Activated T-helper 17 cell treated with anti-CD3 and anti-CD28 coated beads, Interleukin-2, amount 50 U/mL, for 72 hours (primary cell): ENCODE measurements around the gene PNLIPRP2. TPM values are rescaled to one million over a fixed set of nuclear protein-coding genes. Genes with fewer than 3 reads are reported as not detected.

Experiments used
- ATAC-seq: fragments of 150-1000 bp; cut with Tn5 transposase; replicated peaks from 2 replicates; pipeline ENCODE4 v1.10.0; 2021; ENCODE audit warnings: mild to moderate bottlenecking, moderate library complexity
- H3K27ac Mint-ChIP-seq: one replicate; pipeline ENCODE4 v1.8.0; 2022; ENCODE audit warnings: mixed read lengths
- H3K27me3 Mint-ChIP-seq: one replicate; pipeline ENCODE4 v1.8.0; 2022; ENCODE audit warnings: mixed read lengths
- H3K36me3 Mint-ChIP-seq: one replicate; pipeline ENCODE4 v1.8.0; 2022; ENCODE audit warnings: low read depth, mild to moderate bottlenecking, mixed read lengths
- H3K4me1 Mint-ChIP-seq: one replicate; pipeline ENCODE4 v1.8.0; 2022; ENCODE audit warnings: mixed read lengths
- H3K4me3 Mint-ChIP-seq: one replicate; pipeline ENCODE4 v1.8.0; 2022; ENCODE audit warnings: mild to moderate bottlenecking, mixed read lengths
- H3K9me3 Mint-ChIP-seq: one replicate; pipeline ENCODE4 v1.8.0; 2022; ENCODE audit warnings: mixed read lengths
- total RNA-seq, 2 donors: library from RNA; stranded (reverse); gene quantifications; one replicate each; pipeline ENCODE4 v1.2.3, GENCODE V29; 2022

PNLIPRP2 gene
- total RNA-seq, 2 donors from 2014 or later: not detected

DNA sequence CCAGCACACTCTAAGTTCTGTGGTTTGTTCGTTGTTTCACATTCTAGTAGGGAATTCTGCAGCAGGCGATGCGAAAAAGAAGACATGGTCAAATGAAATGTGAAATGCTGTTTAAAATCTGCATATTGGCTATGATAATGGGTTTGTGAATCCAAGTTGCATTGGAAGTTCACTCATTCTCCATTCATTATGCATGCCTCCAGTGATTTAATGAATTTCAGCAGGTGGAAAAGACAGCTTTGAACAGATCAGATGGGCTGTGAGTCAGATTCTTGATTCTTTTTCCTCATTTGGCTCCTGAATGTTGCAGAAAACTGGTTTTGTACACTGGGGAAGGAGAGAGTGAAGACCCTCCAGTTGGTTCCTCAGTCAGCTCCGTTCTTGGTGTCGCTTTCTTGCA, 52.1 kb downstream of the PNLIPRP2 start:
- ATAC-seq: no peak
- no peak overlapping the region for H3K27ac Mint-ChIP-seq
- no peaks in the 10 kb centered on the region for H3K36me3 Mint-ChIP-seq
- no peaks in the 10 kb centered on the region for H3K9me3 Mint-ChIP-seq
- H3K4me1 Mint-ChIP-seq: no peaks in the 10 kb centered on the region
- H3K4me3 Mint-ChIP-seq: no peak overlapping the region
- peaks cover 26% of the 10 kb centered on the region for H3K27me3 Mint-ChIP-seq

DNA sequence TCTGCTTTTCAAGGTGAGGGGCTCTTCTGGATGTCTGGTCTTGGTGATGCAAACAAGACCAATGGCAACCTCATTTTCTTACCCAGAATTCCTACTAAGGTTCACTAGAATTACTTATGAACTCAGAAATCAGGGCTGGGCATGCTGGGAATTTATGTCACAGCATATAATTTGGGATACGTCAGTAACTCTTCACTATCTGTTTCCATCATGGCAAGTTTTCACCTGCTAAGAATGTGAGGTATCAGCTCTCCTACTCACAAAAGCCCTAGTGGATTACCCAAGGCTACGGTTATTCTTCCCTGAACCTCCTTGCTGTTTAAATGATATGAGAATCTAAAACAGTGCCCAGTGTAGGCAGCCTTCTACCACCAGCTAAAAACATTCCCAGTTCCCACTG, 53.1 kb downstream of the PNLIPRP2 start:
- Mint-ChIP-seq H3K4me3 (no peak overlapping the region), H3K9me3 (no peaks in the 10 kb centered on the region), H3K36me3 (no peaks in the 10 kb centered on the region), H3K4me1 (no peaks in the 10 kb centered on the region), H3K27me3 (peaks cover 22% of the 10 kb centered on the region), H3K27ac (no peak overlapping the region)
- ATAC-seq: no peak

DNA sequence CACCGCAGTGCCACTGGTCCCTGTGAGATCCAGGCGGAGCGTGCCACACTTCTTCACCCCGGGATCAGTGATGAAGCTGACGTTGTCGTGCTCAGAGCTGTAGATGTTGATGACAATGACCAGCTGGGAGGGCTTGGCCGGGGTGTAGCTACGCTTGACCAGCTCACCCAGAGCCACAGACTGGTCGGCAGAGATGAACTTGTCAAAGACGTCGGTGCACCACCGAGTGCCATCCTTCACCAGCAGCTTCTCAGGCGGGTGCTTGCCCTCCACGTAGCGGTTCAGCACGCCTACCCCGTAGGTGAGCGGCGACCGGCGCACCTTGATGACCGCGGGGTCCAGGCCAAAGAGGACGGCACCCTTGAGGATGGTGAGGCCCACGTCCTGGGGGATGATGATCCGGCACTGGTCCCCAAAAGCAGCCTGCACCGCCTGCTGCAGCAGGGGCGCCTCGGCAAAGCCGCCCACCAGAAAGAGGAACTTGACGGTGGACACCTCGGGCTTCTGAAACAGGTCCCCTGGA, 54.2 kb downstream of the PNLIPRP2 start:
- Mint-ChIP-seq H3K4me3 (no peak overlapping the region), H3K27me3 (peaks cover 18% of the 10 kb centered on the region), H3K9me3 (no peaks in the 10 kb centered on the region), H3K4me1 (no peaks in the 10 kb centered on the region), H3K27ac (no peak overlapping the region), H3K36me3 (no peaks in the 10 kb centered on the region)
- ATAC-seq: no peak

DNA sequence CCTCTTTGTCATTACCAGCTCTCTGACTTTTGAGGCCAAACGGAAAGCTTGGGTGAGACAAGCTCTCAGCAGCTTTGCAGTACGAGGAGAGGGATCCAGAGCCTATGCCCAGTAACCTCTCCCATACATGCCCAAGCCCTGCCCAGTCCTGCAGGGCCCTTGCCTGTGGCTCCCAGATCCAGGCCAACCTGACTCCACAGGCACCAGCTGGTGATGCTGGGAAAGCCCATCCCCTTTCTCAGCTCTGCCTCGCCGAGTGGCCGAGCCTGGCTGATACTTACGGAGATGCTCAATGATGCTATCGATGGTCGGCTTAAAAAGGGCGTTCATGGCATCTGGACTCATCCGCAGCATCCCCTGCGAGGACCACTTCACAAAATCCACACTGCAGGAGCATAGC, 55.4 kb downstream of the PNLIPRP2 start:
- Mint-ChIP-seq H3K4me1 (no peaks in the 10 kb centered on the region), H3K4me3 (no peak overlapping the region), H3K27me3 (peaks cover 10% of the 10 kb centered on the region), H3K27ac (no peak overlapping the region), H3K36me3 (no peaks in the 10 kb centered on the region), H3K9me3 (no peaks in the 10 kb centered on the region)
- ATAC-seq: no peak

DNA sequence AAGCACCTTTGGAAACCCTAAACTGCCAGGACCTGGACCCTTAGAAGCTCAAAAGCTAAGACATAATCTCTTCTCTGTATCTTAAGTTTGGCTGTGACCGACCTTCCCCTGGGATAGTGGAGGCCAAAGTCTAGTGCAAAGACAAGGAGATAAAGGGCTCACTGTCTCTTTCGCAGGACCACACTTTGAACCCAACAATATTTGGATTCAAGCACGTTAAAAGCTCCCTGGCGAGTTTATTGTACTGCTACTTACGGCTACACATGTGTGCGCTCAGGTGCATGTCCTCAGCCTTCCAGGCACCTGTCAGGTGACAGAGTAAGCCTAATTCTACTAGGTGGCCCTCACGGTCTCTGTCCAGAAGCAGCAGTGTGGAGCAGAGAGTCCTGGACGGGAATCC, 55.9 kb downstream of the PNLIPRP2 start:
- H3K4me3 Mint-ChIP-seq: no peak overlapping the region
- no peak overlapping the region for H3K27ac Mint-ChIP-seq
- ATAC-seq: no peak
- H3K9me3 Mint-ChIP-seq: no peaks in the 10 kb centered on the region
- H3K36me3 Mint-ChIP-seq: no peaks in the 10 kb centered on the region
- H3K4me1 Mint-ChIP-seq: no peaks in the 10 kb centered on the region
- peaks cover 9% of the 10 kb centered on the region for H3K27me3 Mint-ChIP-seq

DNA sequence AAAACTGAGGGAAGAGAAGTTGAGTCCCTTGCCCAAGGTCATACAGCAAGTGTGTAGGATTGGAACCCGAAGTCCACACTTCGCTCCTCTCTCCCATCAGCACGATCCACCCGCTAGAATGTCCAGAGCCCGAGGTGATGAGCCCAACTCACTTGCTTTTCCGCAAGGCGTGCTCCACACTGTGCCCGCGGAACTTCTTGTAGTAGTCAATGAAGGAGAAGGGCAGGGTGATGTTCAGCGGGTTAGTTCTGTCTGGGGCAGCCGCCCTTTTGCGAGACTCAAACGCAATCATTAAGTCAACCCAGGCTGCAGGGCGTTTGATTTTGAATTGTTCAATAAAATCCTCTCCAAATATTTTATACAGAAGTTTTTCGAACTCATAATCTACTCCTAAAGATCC, 58.6 kb downstream of the PNLIPRP2 start:
- ATAC-seq: no peak
- H3K4me3 Mint-ChIP-seq: no peak overlapping the region
- peaks cover 3% of the 10 kb centered on the region for H3K27me3 Mint-ChIP-seq
- no peaks in the 10 kb centered on the region for H3K9me3 Mint-ChIP-seq
- no peaks in the 10 kb centered on the region for H3K36me3 Mint-ChIP-seq
- H3K4me1 Mint-ChIP-seq: no peaks in the 10 kb centered on the region
- no peak overlapping the region for H3K27ac Mint-ChIP-seq

DNA sequence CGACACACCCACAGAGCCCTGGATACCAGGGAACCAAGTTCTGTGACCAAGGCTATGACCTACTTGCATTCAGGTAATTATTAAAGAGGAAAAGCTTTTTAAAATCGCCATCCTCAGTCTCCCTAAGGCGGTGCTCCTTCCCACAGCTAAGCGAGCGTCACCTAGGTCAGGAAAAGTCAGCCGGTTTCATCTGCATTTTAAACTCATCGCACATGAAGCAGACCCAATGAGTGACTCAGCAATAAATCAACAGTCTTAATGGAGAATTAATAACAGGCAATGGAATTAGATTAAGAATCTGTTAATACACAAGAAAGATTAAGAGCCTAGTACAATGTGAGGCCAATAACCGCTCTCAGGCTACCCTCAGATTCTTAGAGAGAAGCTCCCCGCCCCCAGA, 62.4 kb downstream of the PNLIPRP2 start:
- H3K36me3 Mint-ChIP-seq: no peaks in the 10 kb centered on the region
- no peaks in the 10 kb centered on the region for H3K4me1 Mint-ChIP-seq

DNA sequence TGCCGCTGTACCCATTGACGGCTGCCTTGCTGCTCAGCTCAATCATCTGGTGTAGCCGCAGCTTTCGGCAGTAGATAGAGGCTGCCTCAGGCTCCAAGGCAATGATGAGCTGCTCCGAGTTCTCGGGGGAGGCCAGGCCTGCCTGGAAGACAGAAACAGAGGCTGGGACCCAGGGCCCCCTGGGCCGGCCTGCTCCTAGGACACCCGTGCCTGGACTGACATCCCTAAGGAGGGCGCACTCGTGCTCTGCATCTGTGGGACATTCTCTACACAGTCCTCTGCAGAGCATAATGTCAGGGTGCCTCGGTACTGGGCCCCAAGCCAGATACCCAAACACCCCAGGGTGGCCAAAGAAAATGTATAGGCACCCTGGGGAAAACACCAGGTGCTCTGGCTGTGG, 63.1 kb downstream of the PNLIPRP2 start:
- Mint-ChIP-seq H3K27ac (no peak overlapping the region), H3K27me3 (peaks cover 4% of the 10 kb centered on the region), H3K9me3 (no peaks in the 10 kb centered on the region), H3K4me1 (no peaks in the 10 kb centered on the region), H3K4me3 (no peak overlapping the region), H3K36me3 (no peaks in the 10 kb centered on the region)
- ATAC-seq: no peak

More for the DNA sequence above, 62.4 kb downstream of the PNLIPRP2 start:
- no peak overlapping the region for H3K4me3 Mint-ChIP-seq
- H3K9me3 Mint-ChIP-seq: no peaks in the 10 kb centered on the region
- no peak for ATAC-seq
- H3K27ac Mint-ChIP-seq: no peak overlapping the region
- H3K27me3 Mint-ChIP-seq: peaks cover 4% of the 10 kb centered on the region

DNA sequence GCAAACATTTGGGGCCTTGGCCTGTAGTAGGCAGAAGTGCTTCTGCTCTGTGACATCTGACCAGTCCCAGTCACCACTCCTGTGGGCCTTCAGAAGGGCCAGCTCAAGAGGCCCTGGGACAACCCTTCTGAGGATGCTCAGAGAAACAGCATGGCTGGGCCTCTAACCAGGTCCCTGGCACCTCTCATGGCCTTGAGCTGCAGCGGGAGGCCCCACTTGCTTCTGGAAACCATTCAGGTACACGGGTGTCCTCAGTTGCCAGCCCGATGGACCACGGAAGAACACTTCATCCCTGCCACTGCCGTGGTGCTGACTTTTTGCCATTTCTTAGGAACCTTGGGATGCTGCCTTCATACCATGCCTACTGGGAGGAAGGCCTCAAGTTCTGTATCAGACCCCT, 64.0 kb downstream of the PNLIPRP2 start:
- H3K36me3 Mint-ChIP-seq: no peaks in the 10 kb centered on the region
- no peak overlapping the region for H3K4me3 Mint-ChIP-seq
- H3K4me1 Mint-ChIP-seq: no peaks in the 10 kb centered on the region
- no peaks in the 10 kb centered on the region for H3K9me3 Mint-ChIP-seq
- H3K27me3 Mint-ChIP-seq: peaks cover 11% of the 10 kb centered on the region
- no peak for ATAC-seq
- no peak overlapping the region for H3K27ac Mint-ChIP-seq

DNA sequence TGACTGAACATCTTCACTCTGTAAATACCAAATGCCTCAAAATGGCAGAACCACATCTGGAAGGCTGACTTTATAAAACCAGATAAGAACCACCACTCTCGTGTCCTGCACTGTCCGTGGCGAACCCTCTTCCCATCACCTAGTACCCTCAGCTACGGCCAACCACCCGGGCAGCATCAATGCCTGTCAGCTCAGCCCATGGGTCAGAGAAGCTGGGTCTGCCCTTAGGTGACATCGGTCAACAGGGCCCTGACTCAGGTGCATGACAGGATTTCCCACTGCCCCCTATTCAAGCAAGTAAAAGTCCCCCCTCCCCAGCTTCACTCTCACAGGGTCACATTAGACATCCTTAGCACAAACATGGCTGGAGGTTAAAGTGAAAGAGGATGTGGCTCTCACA, 65.1 kb downstream of the PNLIPRP2 start:
- Mint-ChIP-seq H3K4me3 (no peak overlapping the region), H3K27me3 (peaks cover 11% of the 10 kb centered on the region), H3K27ac (no peak overlapping the region), H3K9me3 (no peaks in the 10 kb centered on the region), H3K36me3 (no peaks in the 10 kb centered on the region), H3K4me1 (no peaks in the 10 kb centered on the region)
- no peak for ATAC-seq

DNA sequence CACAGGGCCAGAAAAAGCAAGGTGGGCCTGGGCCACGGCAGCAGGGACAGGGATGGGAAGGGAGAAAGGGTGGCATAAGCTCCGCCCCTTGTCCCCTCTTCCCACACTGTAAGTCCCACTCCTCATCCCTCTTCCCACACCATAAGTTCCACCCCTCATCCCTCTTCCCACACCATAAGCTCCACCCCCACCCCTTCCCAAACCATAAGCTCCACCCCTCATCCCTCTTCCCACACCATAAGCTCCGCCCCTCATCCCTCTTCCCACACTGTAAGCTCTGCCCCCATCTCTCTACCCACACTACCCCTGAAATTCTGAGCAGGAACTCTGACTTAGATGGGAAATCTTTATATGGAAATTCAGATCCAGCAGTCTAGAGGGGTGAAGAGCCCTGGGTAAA, 65.9 kb downstream of the PNLIPRP2 start:
- H3K4me3 Mint-ChIP-seq: no peak overlapping the region
- H3K27ac Mint-ChIP-seq: no peak overlapping the region
- ATAC-seq: no peak
- no peaks in the 10 kb centered on the region for H3K9me3 Mint-ChIP-seq
- no peaks in the 10 kb centered on the region for H3K36me3 Mint-ChIP-seq
- H3K27me3 Mint-ChIP-seq: peaks cover 11% of the 10 kb centered on the region
- no peaks in the 10 kb centered on the region for H3K4me1 Mint-ChIP-seq

DNA sequence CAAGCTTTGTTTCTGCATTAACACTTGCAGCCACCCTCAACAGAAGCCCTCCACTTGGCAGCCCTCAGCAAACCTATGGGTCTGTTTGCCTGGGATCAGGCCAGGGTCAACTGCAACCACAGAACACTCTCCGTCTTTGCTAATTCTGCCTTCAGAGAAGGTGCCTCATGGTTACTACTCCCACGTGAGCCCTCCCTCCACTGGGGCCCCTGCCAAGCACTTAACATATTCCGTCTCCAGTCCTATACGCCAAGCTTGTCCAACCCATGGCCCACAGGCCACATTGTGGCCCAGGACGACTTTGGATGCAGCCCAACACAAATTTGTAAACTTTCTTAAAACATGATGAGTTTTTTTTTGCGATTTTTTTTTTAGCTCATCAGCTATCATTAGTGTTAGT, 66.9 kb downstream of the PNLIPRP2 start:
- Mint-ChIP-seq H3K27ac (no peak overlapping the region), H3K27me3 (peaks cover 12% of the 10 kb centered on the region), H3K4me1 (no peaks in the 10 kb centered on the region), H3K36me3 (no peaks in the 10 kb centered on the region), H3K4me3 (no peak overlapping the region), H3K9me3 (no peaks in the 10 kb centered on the region)
- no peak for ATAC-seq

DNA sequence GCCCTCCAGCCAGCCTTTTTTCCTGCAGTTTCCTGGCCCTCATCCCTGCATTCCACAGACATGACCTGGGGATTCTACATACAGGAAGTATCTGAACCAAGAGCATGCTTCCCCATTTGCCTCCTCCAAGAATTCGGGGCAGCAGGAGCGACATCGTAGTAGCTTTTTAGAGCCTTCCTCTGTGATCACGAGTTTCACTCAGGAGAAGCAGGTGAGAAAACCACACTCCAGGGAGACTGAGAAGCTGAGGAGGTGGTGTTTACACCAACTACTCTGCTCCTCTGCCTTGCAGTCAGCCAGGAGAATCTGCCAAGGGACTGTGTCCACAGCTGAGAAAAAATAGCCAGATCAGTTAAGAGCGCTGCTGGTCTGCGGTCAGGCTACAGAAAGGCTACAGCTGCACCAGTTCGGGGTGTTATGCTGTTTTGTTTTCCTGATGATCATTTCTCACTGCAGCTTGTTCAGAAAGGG, 67.5 kb downstream of the PNLIPRP2 start:
- Mint-ChIP-seq H3K36me3 (no peaks in the 10 kb centered on the region), H3K4me1 (no peaks in the 10 kb centered on the region), H3K27ac (no peak overlapping the region), H3K27me3 (peaks cover 14% of the 10 kb centered on the region), H3K9me3 (no peaks in the 10 kb centered on the region), H3K4me3 (no peak overlapping the region)
- no peak for ATAC-seq

DNA sequence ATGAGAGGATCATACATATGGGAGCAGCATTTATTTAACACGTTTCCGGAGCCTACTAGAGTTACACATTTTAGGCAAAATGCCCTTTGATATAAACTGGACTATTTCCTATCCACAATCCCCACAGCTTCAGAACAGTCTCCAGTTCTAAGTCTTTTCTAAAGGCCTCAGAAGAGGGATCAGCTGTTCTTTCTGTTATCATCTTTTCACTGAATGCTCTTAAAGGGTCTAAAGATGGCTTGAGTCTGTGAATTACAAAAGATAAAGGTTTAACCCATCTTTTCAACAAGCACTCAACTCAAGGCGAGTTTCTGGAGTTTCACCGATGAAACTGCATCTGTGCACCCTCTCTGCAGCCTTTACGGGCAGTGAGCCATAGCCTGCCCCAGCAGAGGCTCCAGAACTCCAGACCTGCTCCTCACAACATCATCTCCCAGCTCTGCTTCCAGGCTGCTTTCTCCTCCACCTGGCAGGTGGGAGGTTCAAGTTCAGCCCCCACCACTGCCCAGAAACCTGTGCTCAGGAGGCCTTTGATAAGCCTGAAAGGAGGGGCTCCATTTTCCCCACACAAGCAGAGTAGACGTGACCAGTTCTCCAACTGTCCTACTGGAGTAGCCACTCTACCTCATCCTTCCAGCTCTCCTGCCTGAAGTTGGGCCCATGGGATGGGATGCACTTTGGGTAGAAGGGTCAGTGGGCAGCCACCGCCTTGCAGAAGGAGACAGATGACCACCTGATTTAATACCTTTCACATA, 68.2 kb downstream of the PNLIPRP2 start:
- H3K36me3 Mint-ChIP-seq: no peaks in the 10 kb centered on the region
- ATAC-seq: no peak
- H3K4me3 Mint-ChIP-seq: no peak overlapping the region
- peaks cover 14% of the 10 kb centered on the region for H3K27me3 Mint-ChIP-seq
- no peaks in the 10 kb centered on the region for H3K4me1 Mint-ChIP-seq
- H3K9me3 Mint-ChIP-seq: no peaks in the 10 kb centered on the region
- no peak overlapping the region for H3K27ac Mint-ChIP-seq

DNA sequence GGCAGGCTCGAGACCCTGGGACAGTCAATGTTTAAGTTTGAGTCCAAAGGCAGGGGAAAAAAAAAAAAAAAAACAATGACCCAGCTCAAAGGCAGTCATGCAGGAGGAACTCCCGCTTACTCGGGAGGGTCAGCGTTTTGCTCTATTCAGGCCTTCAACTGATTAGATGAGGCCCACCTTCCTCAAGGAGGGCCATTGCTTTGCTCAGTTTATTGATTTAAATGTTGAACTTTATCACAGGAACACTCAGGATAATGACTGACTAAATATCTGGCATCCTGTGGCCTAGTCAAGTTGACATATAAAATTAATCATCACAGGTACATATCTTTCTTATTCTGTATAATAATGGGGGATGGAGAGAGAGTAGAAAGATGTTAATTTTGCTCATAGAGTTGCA, 69.0 kb downstream of the PNLIPRP2 start:
- peaks cover 14% of the 10 kb centered on the region for H3K27me3 Mint-ChIP-seq
- H3K9me3 Mint-ChIP-seq: no peaks in the 10 kb centered on the region
- H3K4me1 Mint-ChIP-seq: no peaks in the 10 kb centered on the region
- H3K36me3 Mint-ChIP-seq: no peaks in the 10 kb centered on the region
- no peak overlapping the region for H3K4me3 Mint-ChIP-seq
- no peak overlapping the region for H3K27ac Mint-ChIP-seq
- no peak for ATAC-seq
